ENCODE results near the gene PDE10A. TPM values are rescaled to one million over a fixed set of nuclear protein-coding genes. Genes with fewer than 3 reads are reported as not detected.

The PDE10A gene
- total RNA-seq, 1 experiment from 2014 or later = 3.1 TPM

- TF ChIP-seq NR2C2 (CRISPR knock-in tag; IDR thresholded peaks at IDR 0.05) (no peak), PREB (CRISPR knock-in tag; IDR thresholded peaks at IDR 0.05; ENCODE audit: borderline replicate concordance) (no peak), GABPB1 (CRISPR knock-in tag; IDR thresholded peaks at IDR 0.05) (no peak), CBFB (CRISPR knock-in tag; IDR thresholded peaks at IDR 0.05; ENCODE audit: low read depth) (no peak)
Observed at GRCh38 chr6:165376100-165376499, 286.9 kb downstream of the PDE10A start (continued).

GRCh38 chr6:165365371-165365770 lies 297.7 kb downstream of the PDE10A start:
- CTCF ChIA-PET = no interaction called here
- TF ChIP-seq ZBTB43 (CRISPR knock-in tag; IDR thresholded peaks at IDR 0.05) (no peak), EMX1 (CRISPR knock-in tag; IDR thresholded peaks at IDR 0.05) (no peak), SMAD3 (CRISPR knock-in tag; IDR thresholded peaks at IDR 0.05; ENCODE audit: borderline replicate concordance) (no peak), ZBTB21 (CRISPR knock-in tag; IDR thresholded peaks at IDR 0.05; ENCODE audit: borderline replicate concordance) (no peak), E2F1 (CRISPR knock-in tag; IDR thresholded peaks at IDR 0.05) (no peak), ESRRA (CRISPR knock-in tag; IDR thresholded peaks at IDR 0.05; ENCODE audit: borderline replicate concordance) (no peak), ATF6 (CRISPR knock-in tag; IDR thresholded peaks at IDR 0.05) (no peak), TEAD1 (CRISPR knock-in tag; IDR thresholded peaks at IDR 0.05) (no peak), JUN (CRISPR knock-in tag; IDR thresholded peaks at IDR 0.05) (no peak), NFYB (CRISPR knock-in tag; conservative IDR thresholded peaks at IDR 0.05; ENCODE audit: low read depth) (no peak), STAT6 (CRISPR knock-in tag; conservative IDR thresholded peaks at IDR 0.05; ENCODE audit: low read depth) (no peak), PREB (CRISPR knock-in tag; IDR thresholded peaks at IDR 0.05; ENCODE audit: borderline replicate concordance) (no peak)
- DNase-seq (ENCODE audit: low spot score) = no peak
- POLR2A ChIA-PET = no interaction called here
- H3K9me3 Mint-ChIP-seq = peaks cover 21% of the 10 kb centered on the region
- H3K4me1 Mint-ChIP-seq = no peaks in the 10 kb centered on the region
- no peak for ATAC-seq
- H3K36me3 Mint-ChIP-seq = peaks cover 8% of the 10 kb centered on the region
- H3K4me3 Mint-ChIP-seq = no peak overlapping the region
- H3K27ac Mint-ChIP-seq = no peak overlapping the region
- no peaks in the 10 kb centered on the region for H3K27me3 Mint-ChIP-seq (ENCODE audit: low read depth)

Measured in WTC11 (cell line).